C4-2B (cell line): Measurements from ENCODE around the gene SLC16A5.
A peak's percentile ranks its signal among the peaks of the same experiment; 100 is the strongest.

ENCODE experiments used
- H3K27ac ChIP-seq: fragments of 450-650 bp; 2 replicates; pipeline ENCODE4 v1.5.1; 2017
- ZFX ChIP-seq: fragments of 450-650 bp; IDR thresholded peaks from 2 replicates; pipeline ENCODE4 v1.6.1; 2017
- TF ChIP-seq, protein P1 (sequence below): fragments of 450-650 bp; conservative IDR thresholded peaks from 2 replicates; pipeline ENCODE4 v1.5.1; 2017; ENCODE audit warnings: mild to moderate bottlenecking

SLC16A5 gene

DNA sequence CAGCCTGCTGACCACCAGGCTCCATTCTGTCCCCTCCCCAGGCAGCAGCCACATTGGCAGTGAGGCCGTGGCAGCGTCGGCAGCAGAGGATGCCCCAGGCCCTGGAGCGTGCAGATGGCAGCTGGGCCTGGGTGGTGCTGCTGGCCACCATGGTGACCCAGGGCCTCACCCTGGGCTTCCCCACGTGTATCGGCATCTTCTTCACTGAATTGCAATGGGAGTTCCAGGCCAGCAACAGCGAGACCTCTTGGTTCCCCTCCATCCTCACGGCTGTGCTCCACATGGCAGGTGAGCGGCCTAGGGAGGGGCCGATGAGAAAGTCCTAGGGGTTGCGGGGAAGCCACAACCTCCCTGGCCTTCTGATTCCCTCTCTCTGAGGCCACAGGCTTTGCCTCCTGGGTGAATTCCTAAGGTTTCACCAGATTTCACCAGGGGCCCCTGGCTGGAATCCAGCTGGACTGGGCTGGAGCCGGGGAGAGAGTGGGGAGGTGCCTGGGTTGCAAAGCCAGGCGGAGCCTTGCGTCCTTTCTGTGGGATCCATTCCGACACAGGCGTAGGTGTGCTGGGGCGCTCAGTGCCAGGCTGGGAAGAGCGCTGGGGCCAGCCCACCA is 5.9 kb downstream of the SLC16A5 start:
- no peak overlapping the region for H3K27ac ChIP-seq
- TF ChIP-seq, protein P1, sequence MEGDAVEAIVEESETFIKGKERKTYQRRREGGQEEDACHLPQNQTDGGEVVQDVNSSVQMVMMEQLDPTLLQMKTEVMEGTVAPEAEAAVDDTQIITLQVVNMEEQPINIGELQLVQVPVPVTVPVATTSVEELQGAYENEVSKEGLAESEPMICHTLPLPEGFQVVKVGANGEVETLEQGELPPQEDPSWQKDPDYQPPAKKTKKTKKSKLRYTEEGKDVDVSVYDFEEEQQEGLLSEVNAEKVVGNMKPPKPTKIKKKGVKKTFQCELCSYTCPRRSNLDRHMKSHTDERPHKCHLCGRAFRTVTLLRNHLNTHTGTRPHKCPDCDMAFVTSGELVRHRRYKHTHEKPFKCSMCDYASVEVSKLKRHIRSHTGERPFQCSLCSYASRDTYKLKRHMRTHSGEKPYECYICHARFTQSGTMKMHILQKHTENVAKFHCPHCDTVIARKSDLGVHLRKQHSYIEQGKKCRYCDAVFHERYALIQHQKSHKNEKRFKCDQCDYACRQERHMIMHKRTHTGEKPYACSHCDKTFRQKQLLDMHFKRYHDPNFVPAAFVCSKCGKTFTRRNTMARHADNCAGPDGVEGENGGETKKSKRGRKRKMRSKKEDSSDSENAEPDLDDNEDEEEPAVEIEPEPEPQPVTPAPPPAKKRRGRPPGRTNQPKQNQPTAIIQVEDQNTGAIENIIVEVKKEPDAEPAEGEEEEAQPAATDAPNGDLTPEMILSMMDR, result no peak
- TF ChIP-seq ZFX, result no peak

DNA sequence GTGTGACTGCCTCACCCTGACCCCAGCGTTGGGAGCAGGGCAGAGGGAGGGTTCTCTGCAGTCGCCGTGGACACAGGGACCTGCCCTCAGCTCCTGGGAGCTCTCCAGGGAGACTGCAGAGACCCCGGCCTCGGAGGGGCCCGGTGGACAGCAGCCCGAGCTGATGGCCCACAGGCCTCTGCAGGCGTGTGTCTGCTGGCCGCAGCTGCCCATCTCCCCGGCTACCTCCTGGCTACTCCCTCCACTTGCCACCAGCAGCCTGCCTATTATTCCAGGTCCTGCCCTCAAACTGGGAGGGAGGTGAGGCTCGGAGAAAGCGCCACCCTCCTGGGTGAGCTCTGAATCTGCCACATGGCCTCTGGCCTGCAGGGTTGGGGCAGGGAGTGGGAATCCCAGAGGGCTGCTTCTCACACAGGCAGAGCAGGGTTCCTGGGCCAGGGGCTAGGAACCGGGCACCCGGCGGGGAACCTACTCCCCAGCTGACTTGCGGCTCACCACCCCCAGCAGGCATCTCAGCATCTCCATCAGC is 7.2 kb downstream of the SLC16A5 start:
- H3K27ac ChIP-seq, result no peak overlapping the region
- TF ChIP-seq ZFX, result no peak
- TF ChIP-seq, protein P1, result no peak

DNA sequence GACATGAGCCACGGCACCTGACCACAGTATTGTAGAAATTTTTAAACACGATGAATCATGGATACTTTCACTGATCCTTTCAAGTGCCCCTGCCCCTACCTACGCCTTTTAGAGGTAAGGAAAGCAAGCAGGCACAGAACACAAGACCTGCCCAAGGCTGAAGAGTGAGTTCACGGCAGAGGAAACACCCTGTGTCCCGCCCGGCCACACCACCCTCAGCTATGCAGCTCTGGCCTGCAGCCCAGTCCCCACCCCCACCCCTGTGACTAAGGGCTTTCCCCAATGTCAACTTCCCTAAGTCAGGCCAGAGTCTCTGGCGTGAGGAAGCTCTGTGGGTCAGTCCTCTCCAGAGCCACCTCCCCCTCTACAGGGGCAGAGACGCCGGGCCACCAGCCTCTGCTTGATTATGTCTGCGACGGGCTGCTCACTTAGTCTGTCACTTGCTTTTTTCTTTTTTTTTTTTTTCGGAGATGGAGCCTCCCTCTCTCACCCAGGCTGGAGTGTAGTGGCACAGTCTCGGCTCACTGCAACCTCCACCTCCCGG is 8.4 kb downstream of the SLC16A5 start:
- TF ChIP-seq, protein P1, result no peak
- TF ChIP-seq ZFX, result no peak
- H3K27ac ChIP-seq, result 0 out of 2 replicates have a peak overlapping the region, but pooled peaks have one; percentile 2

DNA sequence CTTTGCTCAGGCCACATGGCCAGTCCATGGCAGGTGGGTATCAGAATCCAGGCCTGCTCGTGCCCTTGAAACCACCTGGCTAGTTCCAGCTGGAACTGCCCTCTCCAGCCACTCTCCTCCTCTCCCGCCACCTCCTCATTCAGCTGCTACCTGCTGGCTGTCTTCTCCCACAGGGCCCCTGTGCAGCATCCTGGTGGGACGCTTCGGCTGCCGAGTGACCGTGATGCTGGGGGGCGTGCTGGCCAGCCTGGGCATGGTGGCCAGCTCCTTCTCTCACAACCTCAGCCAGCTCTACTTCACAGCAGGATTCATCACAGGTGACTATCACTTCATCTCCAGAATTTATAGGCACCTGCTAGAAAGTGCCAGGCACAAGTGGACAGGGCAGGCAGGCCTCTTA is 10.1 kb downstream of the SLC16A5 start:
- H3K27ac ChIP-seq, result no peak overlapping the region
- TF ChIP-seq ZFX, result no peak

DNA sequence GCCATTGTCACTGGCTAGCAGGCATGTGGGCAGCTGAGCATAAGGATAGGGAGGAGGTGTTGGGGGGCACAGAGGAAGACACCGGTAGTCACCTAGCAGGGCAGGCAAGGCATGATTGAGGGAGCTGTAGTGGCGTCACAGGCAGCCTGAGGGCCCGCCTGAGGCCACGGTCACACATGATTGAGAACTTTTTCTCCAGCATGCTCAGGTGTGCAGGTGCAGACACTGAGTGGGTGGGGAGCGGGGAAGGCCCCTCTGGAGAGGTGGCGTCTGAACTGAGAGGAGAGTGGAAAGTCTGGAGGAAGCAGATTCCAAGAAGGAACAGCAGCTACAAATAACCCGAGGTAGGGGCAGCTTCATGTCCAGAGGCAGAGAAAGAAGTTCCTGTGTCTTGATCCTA is 11.1 kb downstream of the SLC16A5 start:
- H3K27ac ChIP-seq, result no peak overlapping the region
- TF ChIP-seq, protein P1, result no peak
- no peak for TF ChIP-seq ZFX

DNA sequence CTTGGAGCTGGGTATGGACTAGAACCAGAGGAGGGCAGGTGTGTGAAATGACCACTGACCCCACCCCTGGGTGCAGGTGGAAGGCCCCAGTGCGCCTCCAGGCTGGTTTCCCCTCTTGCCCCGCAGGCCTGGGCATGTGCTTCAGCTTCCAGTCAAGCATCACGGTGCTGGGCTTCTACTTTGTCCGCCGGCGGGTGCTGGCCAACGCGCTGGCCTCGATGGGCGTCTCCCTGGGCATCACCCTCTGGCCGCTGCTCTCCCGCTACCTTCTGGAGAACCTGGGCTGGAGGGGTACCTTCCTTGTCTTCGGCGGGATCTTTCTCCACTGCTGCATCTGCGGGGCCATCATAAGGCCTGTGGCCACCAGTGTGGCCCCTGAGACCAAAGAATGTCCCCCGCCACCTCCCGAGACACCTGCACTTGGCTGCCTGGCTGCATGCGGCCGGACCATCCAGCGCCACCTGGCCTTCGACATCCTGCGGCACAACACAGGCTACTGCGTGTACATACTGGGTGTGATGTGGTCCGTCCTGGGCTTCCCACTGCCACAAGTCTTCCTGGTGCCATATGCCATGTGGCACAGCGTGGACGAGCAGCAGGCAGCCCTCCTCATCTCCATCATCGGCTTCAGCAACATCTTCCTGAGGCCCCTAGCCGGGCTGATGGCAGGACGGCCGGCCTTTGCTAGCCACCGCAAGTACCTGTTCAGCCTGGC is 12.3 kb downstream of the SLC16A5 start:
- no peak overlapping the region for H3K27ac ChIP-seq
- TF ChIP-seq, protein P1, result no peak
- TF ChIP-seq ZFX, result no peak

DNA sequence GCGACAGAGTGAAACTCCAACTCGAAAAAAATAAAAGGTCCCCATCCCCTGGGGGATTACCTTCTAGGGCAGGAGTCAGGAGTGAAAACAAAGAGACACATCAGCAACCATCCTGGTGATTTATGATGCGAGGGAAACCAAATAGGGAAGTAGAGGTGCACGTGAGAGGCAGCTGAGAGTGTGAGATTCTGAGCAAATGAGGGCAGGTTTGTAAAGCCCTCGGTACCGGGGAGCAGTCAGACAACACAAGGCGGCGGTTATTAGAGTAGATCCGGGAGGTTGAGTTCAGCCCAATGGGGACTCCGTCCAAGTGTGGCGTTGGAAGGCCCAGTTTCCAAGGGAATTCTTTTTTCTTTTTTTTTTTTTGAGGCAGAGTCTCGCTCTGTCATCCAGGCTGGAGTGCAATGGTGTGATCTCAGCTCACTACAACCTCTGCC is 14.6 kb downstream of the SLC16A5 start:
- H3K27ac ChIP-seq, result no peak overlapping the region
- no peak for TF ChIP-seq ZFX
- TF ChIP-seq, protein P1, result no peak
